Activated naive CD4-positive, alpha-beta T cell treated with anti-CD3 and anti-CD28 coated beads, Interleukin-2, amount 50 U/mL, for 24 hours (primary cell): Measurements from ENCODE around the gene GPN2.
"Not testable (repeated sequence)": the region's sequence is repeated elsewhere in the genome, so short reads cannot be mapped to it uniquely, and the experiment has no call there.

Experiments
- H3K27ac Mint-ChIP-seq: one replicate; pipeline ENCODE4 v1.8.0; 2021; ENCODE audit warnings: mild to moderate bottlenecking, mixed read lengths
- H3K27me3 Mint-ChIP-seq: one replicate; pipeline ENCODE4 v1.8.0; 2021; ENCODE audit warnings: mixed read lengths
- H3K36me3 Mint-ChIP-seq: one replicate; pipeline ENCODE4 v1.8.0; 2021; ENCODE audit warnings: mixed read lengths
- H3K4me1 Mint-ChIP-seq: one replicate; pipeline ENCODE4 v1.8.0; 2021; ENCODE audit warnings: mixed read lengths
- H3K4me3 Mint-ChIP-seq: one replicate; pipeline ENCODE4 v1.8.0; 2021; ENCODE audit warnings: mild to moderate bottlenecking, mixed read lengths
- H3K9me3 Mint-ChIP-seq: one replicate; pipeline ENCODE4 v1.8.0; 2021; ENCODE audit warnings: mixed read lengths

GPN2 gene

GRCh38 chr1:26911399-26912146 is 21.5 kb upstream of the GPN2 start:
- Mint-ChIP-seq H3K27me3 (no peaks in the 10 kb centered on the region), H3K9me3 (no peaks in the 10 kb centered on the region), H3K36me3 (no peaks in the 10 kb centered on the region), H3K27ac (no peak overlapping the region), H3K4me1 (no peaks in the 10 kb centered on the region), H3K4me3 (no peak overlapping the region)

GRCh38 chr1:26910343-26911160 is 20.5 kb upstream of the GPN2 start:
- Mint-ChIP-seq H3K4me3 (no peak overlapping the region), H3K36me3 (no peaks in the 10 kb centered on the region), H3K9me3 (no peaks in the 10 kb centered on the region), H3K27ac (no peak overlapping the region), H3K4me1 (no peaks in the 10 kb centered on the region), H3K27me3 (no peaks in the 10 kb centered on the region)

GRCh38 chr1:26909951-26910342 is 19.9 kb upstream of the GPN2 start:
- Mint-ChIP-seq H3K9me3 (no peaks in the 10 kb centered on the region), H3K36me3 (no peaks in the 10 kb centered on the region)

DNA sequence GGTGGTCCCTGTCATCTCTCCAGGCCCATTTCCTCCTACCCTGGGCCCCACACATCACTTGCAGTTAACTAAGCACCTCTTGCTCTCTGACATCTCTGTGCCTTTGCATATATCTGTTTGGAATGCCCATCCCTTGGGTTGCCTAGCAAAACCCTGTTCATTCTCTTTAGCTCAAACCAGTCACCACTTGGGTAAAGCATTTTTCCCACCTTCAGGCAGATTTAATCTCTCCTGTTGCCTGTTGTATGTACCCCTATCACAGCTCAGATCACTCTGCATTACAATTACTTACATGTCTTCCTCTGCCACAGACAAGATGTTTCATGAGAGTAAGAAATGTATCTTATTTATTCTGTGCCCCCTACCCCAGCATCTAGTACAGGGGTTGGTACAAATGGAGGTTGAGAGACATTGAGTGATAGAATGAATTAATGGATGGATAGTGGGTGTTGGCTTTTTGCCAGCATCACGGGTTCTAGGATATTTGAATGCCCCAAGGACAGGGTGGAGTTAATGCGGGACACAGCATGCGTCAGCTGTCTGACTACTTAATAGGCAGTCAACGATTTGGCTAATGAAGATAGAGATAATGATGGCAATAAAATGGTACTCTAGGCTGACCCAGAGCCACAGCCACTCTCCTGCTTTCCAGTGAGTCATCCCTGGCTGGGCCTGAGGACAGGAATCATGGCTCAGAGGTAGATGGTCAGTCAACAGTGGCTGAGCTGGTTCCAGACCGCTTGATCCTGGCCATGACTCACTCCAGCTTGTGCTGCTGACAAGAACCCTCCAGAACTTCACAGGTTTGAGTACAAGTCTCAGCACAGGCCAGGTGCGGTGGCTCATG is 17.2 kb upstream of the GPN2 start:
- Mint-ChIP-seq H3K9me3 (no peaks in the 10 kb centered on the region), H3K36me3 (no peaks in the 10 kb centered on the region), H3K4me1 (peaks cover under 1% of the 10 kb centered on the region), H3K27me3 (no peaks in the 10 kb centered on the region), H3K4me3 (no peak overlapping the region), H3K27ac (no peak overlapping the region)

More at GRCh38 chr1:26909951-26910342, 19.9 kb upstream of the GPN2 start:
- Mint-ChIP-seq H3K4me3 (no peak overlapping the region), H3K27ac (no peak overlapping the region), H3K27me3 (no peaks in the 10 kb centered on the region), H3K4me1 (no peaks in the 10 kb centered on the region)

DNA sequence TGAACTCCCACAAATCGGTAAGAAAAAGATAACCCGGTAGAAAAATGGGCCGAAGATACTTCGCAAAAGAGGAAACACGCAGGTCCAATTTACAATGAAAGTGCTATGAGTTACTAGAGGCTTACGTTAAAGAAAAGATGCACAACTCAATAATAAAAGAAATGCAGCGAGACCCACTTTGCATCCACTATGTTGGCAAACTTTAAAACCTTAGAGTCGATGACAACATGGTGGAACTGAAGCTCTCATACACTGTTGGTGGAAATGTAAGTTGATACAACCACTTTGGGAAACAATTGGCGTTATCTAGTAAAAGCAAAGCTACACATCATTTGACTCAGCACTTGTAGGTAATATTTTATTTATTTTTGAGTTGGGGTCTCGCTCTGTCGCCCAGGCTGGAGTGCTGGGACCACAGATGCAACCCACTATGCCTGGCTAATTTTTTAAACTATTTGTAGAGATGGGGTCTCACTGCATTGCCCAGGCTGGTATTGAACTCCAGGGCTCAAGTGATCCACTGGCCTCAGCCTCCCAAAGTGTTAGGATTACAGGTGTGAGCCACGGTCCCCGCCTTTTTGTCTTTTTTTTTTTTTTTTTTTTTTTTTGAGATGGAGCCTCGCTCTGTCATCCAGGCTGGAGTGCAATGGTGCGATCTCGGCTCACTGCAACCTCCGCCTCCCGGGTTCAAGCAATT is 10.9 kb upstream of the GPN2 start:
- H3K4me1 Mint-ChIP-seq, result peaks cover 37% of the 10 kb centered on the region
- no peaks in the 10 kb centered on the region for H3K9me3 Mint-ChIP-seq
- H3K27ac Mint-ChIP-seq, result peak overlapping the region; percentile 99
- peak overlapping the region; percentile 97 for H3K4me3 Mint-ChIP-seq
- H3K36me3 Mint-ChIP-seq, result peaks cover 5% of the 10 kb centered on the region
- no peaks in the 10 kb centered on the region for H3K27me3 Mint-ChIP-seq

DNA sequence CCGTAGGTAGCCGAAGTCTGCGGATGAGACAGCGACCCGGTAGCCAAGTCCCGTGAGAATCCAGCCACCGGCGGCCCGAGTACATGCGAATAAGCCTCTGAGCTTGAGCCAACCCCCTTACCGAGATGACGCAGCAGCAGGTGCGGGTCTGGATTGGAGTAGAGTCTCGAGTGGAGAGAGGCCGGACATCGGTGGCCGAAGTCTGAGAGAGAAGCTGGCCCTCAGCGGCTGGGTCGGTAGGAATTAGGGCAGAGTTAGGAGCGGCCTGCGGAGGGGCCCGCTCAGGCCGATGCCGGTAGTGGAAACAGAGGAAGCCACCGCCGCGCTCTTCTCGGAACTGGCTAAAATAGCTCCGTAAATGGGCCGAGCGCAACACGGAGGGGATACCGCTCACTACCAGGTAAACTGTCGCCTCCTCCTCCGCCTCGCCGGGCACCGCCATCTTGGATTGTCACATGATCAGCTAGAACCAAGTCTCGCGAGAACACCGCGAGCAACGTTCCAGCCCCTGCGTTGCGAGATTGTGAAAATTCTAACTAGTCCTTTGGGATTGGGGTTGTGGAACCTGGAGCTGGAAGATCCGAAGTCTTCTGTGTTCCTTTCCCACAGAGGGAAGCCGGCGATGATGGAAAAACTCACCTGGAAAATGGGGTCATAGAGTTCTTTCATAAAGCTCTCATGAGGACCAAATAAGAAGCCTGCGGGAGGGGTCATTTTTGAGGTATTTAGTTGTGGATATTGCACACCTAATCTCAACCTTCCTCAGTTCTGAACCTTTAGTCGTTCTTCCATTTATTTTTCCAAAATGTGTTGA is 10.1 kb upstream of the GPN2 start, which contains the start of gene GPATCH3:
Gene GPATCH3, minus strand, starts transcription at position 467 of the 814 bp plus-strand sequence. Its CDS starts 25 bp downstream, at position 442.
- Mint-ChIP-seq H3K36me3 (peaks cover 5% of the 10 kb centered on the region), H3K27ac (peak within 1 kb of the TSS; percentile 99), H3K9me3 (no peaks in the 10 kb centered on the region), H3K27me3 (no peaks in the 10 kb centered on the region), H3K4me1 (peaks cover 37% of the 10 kb centered on the region), H3K4me3 (peak within 1 kb of the TSS; percentile 97)

- Mint-ChIP-seq H3K4me1 (peaks cover 36% of the 10 kb centered on the region), H3K4me3 (no peak overlapping the region), H3K9me3 (no peaks in the 10 kb centered on the region), H3K36me3 (peaks cover 13% of the 10 kb centered on the region), H3K27ac (no peak overlapping the region), H3K27me3 (no peaks in the 10 kb centered on the region)
These were observed 7.3 kb upstream of the GPN2 start for GRCh38 chr1:26897351-26897750.

GRCh38 chr1:26894263-26894662 is 4.2 kb upstream of the GPN2 start:
- Mint-ChIP-seq H3K4me1 (peaks cover 24% of the 10 kb centered on the region), H3K36me3 (peaks cover 16% of the 10 kb centered on the region), H3K27ac (peak overlapping the region; percentile 70), H3K9me3 (no peaks in the 10 kb centered on the region), H3K27me3 (no peaks in the 10 kb centered on the region), H3K4me3 (no peak overlapping the region)

- no peaks in the 10 kb centered on the region for H3K9me3 Mint-ChIP-seq
- H3K4me1 Mint-ChIP-seq, result peaks cover 24% of the 10 kb centered on the region
- H3K27ac Mint-ChIP-seq, result peak overlapping the region; percentile 90
- H3K4me3 Mint-ChIP-seq, result peak overlapping the region; percentile 97
- H3K27me3 Mint-ChIP-seq, result no peaks in the 10 kb centered on the region
- H3K36me3 Mint-ChIP-seq, result peaks cover 16% of the 10 kb centered on the region
These were observed 349 bp upstream of the GPN2 start for GRCh38 chr1:26890467-26890796.

GRCh38 chr1:26888231-26888630 is 1.9 kb downstream of the GPN2 start:
- no peaks in the 10 kb centered on the region for H3K9me3 Mint-ChIP-seq
- peak overlapping the region; percentile 97 for H3K4me3 Mint-ChIP-seq
- peaks cover 10% of the 10 kb centered on the region for H3K36me3 Mint-ChIP-seq
- H3K27me3 Mint-ChIP-seq, result no peaks in the 10 kb centered on the region
- peak overlapping the region; percentile 41 for H3K27ac Mint-ChIP-seq
- H3K4me1 Mint-ChIP-seq, result peaks cover 29% of the 10 kb centered on the region

GRCh38 chr1:26887125-26887524 is 3.0 kb downstream of the GPN2 start:
- H3K36me3 Mint-ChIP-seq, result peaks cover 14% of the 10 kb centered on the region
- peaks cover 37% of the 10 kb centered on the region for H3K4me1 Mint-ChIP-seq
- peak overlapping the region; percentile 57 for H3K4me3 Mint-ChIP-seq
- peak overlapping the region; percentile 73 for H3K27ac Mint-ChIP-seq
- no peaks in the 10 kb centered on the region for H3K9me3 Mint-ChIP-seq
- H3K27me3 Mint-ChIP-seq, result no peaks in the 10 kb centered on the region

DNA sequence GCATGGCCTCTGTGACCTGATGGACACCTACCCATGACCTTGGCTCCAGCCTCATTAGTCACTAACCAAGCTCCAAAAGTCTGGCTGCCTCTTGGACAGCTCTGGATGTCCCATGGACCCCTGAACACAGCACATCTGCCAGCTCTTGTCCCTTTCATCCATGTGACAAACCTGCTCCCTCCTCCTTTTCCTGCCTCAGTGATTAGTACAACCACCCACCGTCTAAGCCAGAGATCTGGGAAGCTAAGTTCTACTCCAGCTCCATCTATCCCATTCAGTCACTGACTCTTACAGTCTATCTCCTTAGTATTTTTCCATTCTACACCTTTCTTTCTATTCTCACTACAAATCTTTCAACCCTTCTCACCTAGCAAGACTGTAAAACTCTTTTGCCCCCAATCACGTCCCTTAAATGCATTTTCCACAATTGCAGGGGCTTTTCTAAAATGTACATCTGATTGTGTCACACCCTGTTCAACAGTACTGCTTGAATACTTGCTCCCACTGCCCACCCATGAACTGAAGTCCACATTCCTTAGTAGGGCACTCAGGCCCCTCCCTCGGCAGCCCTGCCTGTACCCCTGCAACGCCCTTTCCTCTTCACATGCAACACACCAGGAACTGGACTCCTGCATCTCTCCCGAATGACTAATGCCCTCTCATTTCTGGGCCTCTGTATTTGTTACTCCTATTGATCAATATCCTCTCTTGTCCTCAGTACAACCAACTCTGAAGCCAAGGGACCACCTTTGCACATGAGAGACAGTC is 7.2 kb downstream of the GPN2 start:
- Mint-ChIP-seq H3K36me3 (peaks cover 6% of the 10 kb centered on the region), H3K9me3 (no peaks in the 10 kb centered on the region), H3K4me3 (no peak overlapping the region), H3K27ac (no peak overlapping the region), H3K27me3 (no peaks in the 10 kb centered on the region), H3K4me1 (peaks cover 16% of the 10 kb centered on the region)

DNA sequence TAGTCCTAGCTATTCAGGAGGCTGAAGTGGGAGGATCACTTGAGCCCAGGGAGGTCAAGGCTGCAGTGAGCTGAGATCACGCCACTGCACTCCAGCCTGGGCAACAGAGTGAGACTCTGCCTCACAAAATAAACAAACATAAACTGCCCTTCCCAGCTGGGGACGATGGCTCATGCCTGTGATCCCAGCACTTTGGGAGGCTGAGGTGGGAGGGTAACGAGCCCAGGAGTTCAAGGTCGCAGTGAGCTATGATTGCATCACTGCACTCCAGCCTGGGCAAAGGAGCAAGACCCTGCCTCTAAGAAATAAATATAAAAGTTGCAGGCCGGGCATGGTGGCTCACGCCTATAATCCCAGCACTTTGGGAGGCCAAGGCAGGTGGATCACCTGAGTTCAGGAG is 8.5 kb downstream of the GPN2 start:
- H3K27me3 Mint-ChIP-seq, H3K9me3 Mint-ChIP-seq, H3K27ac Mint-ChIP-seq, H3K36me3 Mint-ChIP-seq, H3K4me3 Mint-ChIP-seq: not testable (repeated sequence)
- H3K4me1 Mint-ChIP-seq, result peaks cover 12% of the 10 kb centered on the region

GRCh38 chr1:26879793-26880192 is 10.3 kb downstream of the GPN2 start:
- no peak overlapping the region for H3K4me3 Mint-ChIP-seq
- H3K27ac Mint-ChIP-seq, result no peak overlapping the region
- peaks cover 8% of the 10 kb centered on the region for H3K36me3 Mint-ChIP-seq
- H3K4me1 Mint-ChIP-seq, result peaks cover 9% of the 10 kb centered on the region
- H3K27me3 Mint-ChIP-seq, result no peaks in the 10 kb centered on the region
- no peaks in the 10 kb centered on the region for H3K9me3 Mint-ChIP-seq
